HG02973 (cell line): Measurements from ENCODE around the gene MEGF9.

Source experiments
- ATAC-seq: cut with Tn5 transposase; IDR thresholded peaks from one replicate; pipeline ENCODE4 v1.9.1; 2021; ENCODE audit warnings: moderate library complexity; ENCODE audit not compliant: unreplicated experiment

Gene MEGF9

DNA sequence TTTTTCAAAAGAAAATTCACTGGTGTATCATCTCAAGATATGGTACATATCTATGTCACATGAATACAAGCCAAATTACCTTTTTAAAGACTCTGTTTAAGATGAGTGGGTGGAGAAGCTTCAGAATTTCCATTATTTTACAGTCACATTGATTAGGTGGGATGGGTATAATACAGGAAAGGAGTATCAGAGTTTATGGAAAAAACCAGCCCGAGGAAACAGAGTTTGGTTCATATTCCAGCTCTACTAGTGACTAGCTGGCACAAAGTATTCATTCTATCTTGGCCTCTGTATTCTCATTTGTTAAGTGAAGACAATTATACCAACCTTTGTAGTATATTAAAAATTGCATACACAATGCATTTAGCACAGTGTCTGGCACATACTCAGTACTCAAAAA is 87.8 kb downstream of the MEGF9 start:
- ATAC-seq = no peak

DNA sequence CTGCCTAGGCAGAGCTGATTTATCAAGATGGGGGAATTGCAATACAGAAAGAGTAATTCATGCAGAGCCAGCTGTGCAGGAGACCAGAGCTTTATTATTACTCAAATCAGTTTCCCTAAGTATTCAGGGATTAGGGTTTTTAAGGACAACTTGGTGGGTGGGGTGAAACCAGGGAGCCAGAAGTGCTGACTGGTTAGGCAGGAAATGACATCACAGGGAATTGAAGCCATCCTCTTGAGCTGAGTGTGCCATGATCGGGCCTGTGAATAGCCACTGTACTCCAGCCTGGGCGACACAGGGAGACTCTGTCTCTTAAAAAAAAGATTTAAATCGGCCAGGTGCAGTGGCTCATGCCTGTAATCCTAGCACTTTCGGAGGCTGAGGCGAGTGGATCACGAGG is 89.0 kb downstream of the MEGF9 start:
- ATAC-seq = no peak

DNA sequence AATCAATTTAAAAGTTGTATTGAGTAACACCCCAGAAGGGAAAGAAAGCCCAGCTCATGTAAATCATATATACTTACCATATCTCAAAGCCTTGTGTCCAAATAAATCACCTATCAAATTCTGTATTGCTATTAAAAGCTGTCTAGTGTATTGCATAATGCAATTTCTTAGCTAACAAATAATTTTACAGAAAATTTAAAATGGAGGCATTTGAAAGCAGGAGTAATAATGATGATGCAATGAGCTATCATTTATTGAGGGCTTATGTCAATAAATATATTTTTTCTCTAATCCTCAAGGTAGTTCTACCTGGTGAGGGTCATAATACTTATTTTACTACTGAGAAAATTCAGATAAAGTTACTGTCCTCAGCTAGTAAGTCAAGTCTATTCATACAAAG is 91.5 kb downstream of the MEGF9 start:
- no peak for ATAC-seq

DNA sequence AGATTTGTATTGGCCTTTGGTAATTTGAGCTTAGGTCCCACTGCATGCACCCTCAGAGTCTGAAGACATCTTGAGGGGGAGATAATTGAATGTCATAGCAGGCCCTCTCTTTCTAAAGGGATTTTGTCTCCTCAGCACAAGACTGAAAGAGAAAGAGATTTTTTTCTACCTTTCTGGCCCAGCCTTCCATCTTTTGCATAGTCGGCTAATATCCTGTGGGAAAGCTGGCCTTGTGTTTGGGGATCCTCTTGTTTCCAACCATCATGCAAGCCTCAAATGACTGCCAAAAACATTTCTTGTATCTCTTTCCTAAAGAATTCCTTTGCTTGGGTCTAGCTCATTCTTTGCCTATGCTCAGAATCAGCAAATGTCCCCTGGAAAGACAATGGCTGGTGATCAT is 92.3 kb downstream of the MEGF9 start:
- ATAC-seq = no peak

DNA sequence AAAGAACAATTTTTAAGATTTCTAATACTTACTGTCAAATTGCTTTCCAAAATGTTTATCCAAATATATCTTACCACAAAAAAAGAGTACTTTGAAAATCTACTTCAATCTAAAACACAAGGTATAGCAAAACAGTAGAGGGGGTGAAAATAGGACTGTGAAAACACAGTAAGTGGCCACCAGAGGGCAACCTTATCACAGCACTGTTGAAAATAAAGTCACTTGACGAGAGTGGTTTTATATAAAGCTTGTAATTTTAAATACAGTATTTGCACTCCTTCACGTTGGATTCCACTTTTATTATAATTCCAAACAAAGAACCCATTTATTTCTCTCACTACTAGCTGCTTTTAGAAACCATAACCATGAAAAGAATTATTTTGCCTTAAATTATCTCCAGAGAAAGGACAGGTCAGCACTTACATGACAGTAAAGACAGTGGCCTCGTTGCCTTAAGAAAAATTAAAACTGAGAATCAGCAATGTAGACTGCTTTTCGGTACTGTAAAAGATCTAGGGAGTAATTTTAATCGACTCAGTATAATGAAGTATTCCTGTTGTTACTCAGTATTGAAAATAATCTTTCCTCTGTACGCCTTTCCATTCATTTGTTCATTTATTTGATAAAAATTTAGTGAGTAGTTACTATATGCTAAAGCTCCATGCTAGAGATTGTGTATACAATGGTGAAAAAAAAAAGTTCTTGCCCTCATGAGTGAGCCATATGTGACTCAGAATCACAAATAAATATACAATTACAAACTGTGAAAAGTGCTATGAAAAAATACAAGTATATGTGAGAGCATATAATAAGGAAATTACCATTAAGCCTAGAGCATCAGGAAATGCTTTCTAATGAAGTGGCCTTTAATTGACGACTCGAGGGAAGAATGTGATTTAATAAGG is 94.3 kb downstream of the MEGF9 start:
- ATAC-seq = no peak

DNA sequence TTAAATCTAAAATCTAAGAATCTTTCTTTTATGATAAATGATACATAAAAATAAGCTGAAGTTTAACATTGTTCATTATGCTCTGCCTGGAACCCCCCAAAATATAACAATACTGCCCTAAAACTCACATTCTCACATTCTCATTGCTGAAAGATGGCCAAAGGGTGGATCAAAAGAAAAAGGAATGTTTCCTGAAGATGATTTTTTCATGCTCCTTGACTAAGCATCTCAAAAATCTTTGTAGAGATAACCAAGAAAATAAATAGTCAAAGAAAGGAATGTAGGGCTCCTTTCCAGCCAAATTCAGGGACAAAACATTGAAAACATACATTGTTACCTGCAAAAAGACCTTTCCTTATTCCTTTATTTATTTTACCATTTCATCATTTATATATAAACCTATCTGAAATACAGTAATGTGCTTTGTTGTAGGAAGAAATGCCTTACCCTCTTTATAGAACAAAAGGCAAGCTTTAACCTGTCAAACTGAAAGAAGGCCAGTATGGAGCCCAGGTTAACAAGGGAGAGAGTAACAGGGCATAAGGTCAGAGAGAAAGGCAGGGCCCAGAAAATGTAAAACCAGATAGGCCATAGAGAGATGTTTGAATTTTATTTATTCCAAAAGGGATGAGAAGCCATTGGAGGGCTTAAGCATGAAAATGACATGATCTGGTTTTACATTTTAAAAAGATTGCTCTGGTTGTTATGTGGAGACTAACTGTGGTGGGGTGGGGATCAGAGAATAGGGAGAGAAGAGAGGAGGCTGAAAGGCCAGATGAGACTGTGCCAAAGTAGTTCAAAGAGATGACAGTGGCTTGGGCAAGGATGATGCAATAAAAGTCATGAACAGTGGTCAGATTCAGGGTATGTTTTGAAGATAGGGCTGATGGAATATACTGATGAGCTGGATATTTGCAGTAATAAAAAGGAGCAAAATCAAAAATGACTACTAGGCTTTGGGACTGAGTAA is 97.0 kb downstream of the MEGF9 start:
- no peak for ATAC-seq

DNA sequence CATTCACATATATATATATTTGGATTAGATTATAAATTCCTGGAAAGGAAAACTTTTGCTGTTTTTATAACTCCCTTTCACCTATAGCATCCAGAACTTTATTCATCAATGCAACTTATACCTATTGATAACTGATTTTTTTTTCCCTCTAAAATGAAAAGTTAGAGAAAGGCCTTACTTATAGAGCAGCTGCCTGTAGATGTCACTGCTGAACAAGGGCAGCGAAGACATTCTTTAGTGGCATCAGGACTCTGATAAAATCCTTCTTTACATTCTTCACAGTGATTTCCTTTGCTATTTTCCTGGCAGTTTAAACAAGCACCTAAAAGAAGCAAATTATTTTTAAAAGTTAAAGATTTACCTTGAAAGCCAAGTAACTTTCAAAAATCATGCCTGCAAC is 102.1 kb downstream of the MEGF9 start:
- ATAC-seq = no peak

DNA sequence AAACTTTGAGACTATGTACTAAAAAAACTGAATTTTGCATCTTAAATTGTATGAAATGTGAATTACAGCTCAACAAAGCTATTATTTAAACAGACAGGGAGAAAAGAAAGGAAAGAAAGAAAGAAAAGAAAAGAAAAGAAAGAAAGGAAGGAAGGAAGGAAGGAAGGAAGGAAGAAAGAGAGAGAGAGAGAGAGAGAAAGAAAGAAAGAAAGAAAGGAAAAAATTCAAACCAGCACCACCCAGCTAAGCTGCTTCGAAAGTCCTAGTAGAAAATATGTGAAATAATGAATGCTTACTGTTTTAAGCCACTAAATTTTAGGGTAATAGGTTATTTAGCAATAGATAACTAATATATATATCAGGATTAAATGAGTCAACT is 102.6 kb downstream of the MEGF9 start:
- no peak for ATAC-seq

DNA sequence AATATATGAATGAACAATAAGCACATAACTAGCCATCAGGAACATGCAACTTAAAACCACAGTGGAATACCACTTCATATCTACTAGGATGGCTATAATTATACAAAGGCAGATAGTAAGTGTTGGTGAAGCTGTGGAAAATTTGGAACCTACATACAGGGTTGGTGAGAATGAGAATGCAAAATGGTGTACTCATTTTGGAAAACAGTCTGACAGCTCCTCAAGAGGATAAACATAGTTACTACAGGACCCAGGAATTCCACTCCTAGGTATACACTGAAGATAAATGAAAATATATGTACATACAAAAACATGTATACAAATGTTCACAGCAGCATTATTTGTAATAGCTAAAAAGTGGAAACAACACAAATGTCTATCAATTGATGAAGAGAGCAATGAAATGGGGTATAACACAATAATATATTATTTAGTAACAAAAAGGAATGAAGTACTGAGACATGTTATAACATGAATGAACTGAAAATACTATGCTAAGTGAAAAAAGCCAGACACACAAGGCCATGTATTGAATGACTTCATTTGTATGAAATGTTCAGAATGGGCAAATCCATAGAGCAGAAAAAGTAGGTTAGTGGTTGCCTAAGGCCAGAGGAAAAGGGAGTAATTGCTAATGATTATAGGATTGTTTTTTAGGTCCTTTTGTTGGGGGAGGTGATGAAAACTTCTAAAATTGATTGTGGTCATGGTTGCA is 103.1 kb downstream of the MEGF9 start:
- no peak for ATAC-seq

DNA sequence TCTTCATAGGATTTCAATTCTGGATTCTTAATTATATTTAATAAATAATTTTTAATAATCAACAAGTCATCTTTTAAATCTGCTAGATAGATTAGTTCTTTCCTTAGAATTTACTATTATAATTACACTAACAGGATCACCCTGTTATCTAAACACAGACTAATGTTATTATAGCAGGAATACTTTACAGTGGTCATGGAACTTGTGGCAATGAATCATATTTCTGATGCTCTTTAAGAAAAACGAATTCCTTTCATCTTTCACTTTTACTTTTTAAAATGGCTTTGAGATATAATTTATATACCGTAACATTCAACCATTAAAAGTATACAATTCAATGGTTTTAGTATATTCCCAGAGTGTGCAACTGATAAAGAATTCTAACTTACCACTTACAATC is 104.6 kb downstream of the MEGF9 start:
- ATAC-seq = no peak

DNA sequence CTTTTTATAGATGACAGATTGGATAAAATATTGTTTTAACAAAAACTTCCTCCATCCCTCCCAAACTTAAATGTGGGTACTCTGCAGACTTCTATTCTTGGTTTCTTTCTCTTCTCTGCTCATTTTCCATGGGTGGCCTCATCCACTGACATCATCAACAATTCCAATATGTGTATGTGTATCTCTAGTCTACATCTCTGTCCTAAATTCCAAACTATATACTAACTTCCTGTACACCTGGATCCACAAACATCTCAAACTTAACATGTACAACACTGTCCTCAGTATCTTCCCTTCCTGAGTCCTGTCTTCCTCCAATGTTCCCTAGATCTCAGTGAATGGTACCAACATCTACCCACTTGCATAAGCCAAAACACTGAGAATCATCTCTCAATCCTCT is 105.8 kb downstream of the MEGF9 start:
- no peak for ATAC-seq

DNA sequence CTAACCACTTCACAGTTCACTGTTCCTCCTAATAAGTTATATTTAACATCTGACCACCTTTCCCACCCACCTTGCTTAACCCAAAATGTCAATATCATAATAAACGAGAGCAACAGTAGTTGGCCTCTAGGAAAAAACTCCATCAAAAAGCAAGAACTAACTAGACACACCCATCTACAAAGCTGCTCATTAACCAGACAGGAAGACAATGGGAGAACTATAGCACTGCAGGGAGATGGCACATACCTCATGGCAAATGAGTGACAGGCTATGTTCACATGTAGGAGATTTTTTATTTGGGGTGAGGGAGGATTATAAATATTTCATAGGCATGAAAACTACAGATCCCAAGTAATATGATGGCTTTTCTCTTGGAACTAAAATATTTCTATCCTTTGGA is 110.7 kb downstream of the MEGF9 start:
- ATAC-seq = no peak

DNA sequence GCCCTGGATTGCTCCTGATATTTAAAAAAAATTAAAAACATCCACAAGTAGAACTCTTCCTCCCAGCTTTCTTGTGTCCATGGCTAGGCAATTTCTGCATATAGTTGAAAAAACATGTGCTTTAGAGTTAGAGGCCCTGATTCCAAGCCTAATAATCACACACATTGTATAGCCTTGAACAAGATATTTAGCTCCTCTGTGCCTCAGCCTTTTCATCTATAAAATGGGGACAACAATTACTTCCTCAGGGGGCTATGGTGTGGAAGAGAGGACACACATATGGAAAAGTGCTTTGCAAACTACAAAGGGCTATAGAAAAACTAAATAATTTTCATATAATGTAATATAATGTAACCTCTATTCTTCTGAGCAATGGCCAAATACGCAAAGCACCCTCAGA is 111.3 kb downstream of the MEGF9 start:
- no peak for ATAC-seq

DNA sequence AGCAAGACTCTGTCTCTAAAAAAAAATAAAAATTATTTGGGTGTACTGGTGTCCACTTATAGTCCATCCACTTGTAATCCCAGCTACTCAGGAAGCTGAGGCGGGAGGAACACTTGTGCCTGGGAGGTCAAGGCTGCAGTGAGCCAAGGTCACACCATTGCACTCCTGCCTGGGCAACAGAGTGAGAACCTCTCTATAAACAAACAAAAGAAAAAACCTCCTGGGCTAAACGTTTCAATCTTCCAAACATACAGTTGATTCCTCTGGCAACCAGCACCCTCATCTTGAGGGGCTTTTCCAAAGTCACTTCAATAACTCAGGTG is 120.4 kb downstream of the MEGF9 start:
- ATAC-seq = no peak

DNA sequence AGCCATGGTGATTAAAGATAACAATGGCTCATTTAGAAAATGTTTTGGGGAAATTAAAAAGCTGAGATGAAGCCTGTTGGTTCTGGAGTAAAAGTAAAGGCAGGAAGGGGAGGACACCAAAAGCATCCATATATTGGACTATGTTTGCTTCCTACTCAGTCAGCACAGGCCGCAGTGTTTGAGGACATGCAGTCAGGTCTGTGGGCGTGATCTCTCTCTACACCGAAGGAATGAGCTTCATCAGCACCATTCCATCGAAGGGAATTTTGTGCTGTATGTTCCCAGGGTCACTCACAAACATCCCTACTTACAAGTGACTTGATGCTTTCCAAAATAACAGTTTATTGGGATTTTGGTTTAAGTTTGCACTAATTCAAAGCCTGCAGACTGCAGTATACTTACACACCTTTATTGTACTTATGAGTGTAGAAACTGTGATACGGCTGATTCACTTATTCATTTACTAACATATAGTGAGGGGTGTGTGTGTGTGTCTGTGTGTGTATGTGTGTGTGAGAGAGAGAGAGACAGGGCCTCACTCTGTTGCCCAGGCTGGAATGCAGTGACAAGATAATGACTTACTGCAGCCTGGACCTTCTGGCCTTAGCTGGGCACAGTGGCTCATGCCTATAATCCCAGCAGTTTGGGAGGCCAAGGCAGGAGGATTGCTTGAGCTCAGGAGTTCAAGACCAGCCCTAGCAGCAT is 120.9 kb downstream of the MEGF9 start:
- no peak for ATAC-seq

DNA sequence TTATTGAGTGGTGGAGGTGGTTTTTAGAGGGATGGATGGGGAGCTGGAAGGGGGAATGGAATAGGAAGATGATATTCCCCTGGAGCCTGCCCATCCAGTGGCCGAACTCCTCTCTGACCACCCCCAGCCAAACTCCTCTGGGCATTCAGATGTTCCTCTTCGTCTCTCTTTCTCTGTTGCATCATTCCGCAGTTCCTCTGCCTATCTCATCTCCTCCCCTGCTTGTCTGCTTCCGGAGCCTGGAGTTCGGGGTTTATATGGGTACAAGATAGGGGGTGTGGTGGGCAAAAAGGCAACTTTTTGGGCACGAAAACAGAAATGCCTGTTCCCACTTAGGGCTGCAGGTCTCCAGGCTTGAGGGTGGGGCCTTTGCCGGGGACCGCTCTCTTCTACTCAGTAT is 122.1 kb downstream of the MEGF9 start:
- ATAC-seq = no peak

DNA sequence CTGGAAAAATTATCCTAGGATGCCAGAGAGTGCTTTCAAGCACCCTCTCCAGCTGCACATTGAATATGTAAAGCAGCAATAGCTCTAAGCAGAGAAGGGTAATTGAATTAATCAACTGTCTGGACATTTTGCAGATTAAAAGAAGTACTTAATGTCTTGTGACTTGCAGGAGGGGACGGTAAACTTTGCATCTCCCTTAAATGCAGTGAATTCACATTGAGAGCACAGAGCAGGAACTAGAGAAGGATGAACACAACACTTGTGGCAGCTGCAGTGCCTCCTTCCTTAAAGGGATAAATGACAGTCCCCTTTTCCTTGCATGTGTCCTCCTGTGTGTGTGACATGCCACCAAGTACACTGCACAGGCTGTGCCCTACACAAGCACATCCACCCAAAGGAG is 126.9 kb downstream of the MEGF9 start:
- ATAC-seq = no peak

DNA sequence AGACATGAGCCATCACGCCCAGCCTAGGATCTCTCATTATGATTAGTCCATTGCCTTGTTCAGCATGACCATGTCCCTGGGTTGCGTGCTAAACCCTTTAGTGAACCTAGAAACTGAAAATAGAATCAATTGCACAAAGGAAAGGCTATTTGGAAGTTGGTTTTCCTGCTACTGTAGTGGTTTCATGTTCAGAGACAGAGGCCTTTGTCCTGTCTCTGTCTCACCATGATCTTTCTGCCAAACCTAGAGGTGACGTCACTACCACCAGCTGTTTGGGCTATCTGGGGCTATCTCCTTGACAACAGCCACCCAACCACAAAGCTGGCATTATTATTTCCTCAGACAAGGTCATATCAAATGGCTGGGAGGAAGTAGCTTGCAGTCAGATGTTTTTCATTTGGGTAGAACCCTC is 130.3 kb downstream of the MEGF9 start:
- no peak for ATAC-seq

DNA sequence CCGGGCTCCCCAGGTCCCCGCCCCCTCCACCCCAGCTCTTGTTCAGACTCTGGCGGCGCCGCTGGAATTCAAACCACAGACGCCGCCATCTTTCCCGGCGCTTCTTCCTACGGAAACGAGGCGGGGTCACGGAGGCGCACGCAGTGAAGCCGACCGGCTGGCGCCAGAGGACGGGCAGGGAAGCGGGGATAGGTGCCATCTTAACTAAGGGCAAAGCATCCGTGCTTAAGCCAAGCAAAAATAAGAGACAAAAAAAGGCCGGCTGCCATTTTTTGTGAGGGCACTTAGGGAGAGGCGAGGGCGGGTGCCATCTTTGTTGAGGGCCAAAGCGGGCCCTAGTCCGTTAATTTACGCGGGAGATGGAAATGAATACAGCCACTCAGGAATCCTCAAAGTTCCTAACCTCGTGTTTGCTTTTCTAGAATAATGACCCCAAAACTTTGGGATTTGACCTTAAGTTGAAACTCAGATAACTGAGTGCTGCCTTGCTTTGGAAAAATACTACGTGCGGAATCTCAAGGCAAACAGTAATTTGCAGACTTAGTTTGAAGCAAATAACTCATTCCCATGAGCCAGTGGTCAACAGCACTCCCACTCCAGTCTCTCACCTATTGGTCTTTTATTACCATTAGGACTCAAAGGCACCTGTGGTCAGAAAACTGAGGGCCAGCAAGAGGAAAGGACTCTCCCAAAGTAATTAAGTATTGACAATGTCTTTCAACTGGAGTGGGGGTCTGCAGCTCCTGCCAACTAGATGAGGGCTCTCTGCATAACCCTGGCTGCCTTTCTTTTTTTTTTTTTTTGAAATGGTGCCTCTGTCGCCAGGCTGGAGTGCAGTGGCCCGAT is 134.0 kb downstream of the MEGF9 start, which contains the start of gene CDK5RAP2:
Gene CDK5RAP2, minus strand, starts transcription at position 117 of the 846 bp plus-strand sequence. CDS start 189 bp downstream, outside the sequence.
- ATAC-seq = peak; percentile 96
